ENCODE data around the gene SLC16A6.
"Not testable (repeated sequence)": the region's sequence is repeated elsewhere in the genome, so short reads cannot be mapped to it uniquely, and the experiment has no call there.

The SLC16A6 gene

DNA sequence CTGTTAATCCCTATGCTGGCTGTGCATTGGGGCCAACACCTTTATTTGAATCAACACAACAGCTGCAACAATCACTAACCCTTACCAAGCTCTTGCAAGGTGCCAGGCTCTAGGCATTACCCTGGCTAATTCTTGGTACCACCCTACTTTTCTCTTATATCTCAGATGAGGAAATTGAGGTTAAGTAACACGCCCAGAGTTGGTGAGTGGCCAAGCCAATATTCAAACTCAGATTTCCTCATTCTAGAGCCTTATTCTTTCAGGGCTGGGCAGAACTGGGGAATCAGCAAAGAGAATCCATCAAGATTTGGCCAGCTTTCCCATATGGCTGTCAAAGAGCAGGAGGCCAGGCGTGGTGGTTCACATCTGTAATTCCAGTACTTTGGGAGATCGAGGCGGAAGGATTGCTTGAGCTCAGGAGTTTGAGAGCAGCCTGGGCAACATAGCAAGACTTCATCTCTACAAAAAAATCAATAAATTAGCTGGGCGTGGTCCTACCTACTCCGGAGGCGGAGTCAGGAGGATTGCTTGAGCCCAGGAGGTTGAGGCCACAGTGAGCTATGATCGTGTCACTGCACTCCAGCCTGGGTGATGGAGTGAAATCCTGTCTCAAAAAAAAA lies 24.1 kb upstream of the SLC16A6 start:
- DNase-seq (ENCODE audit: low read depth) = no peak

DNA sequence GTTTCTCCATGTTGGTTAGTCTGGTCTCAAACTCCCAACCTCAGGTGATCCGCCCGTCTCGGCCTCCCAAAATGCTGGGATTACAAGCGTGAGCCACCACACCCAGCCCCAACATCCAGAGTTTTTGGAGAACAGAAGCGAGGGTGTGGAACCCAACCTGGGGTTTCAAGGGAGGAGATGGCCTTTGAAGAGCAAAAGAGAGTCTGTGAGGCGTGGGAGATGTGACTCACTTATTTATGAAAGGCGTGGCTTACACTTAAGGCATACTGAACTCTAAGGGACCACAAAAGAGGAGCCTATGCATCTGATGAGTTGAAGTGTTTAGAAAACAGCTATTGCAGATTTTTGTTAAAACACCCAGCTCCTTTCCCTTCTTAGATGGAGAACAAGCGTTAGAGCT lies 19.2 kb upstream of the SLC16A6 start:
- no peak for DNase-seq (ENCODE audit: low read depth)

DNA sequence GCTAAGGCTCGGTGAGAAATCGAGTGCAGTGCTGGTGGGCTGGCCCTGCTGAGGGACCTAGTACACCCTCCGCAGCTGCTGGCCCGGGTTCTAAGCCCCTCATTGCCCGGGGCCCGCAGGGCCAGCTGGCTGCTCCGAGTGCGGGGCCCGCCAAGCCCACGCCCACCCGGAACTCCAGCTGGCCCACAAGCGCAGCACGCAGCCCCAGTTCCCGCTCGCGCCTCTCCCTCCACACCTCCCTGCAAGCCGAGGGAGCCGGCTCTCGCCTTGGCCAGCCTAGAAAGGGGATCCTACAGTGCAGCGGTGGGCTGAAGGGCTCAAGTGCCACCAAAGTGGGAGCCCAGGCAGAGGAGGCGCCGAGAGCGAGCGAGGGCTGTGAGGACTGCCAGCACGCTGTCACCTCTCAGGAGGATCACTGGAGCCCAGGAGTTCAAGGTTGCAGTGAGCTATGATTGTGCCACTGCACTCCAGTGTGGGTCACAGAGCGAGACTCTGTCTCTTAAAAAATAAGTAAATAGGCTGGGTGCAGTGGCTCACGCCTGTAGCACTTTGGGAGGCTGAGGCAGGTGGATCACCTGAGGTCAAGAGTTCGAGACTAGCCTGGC lies 18.2 kb upstream of the SLC16A6 start:
- DNase-seq (ENCODE audit: low read depth) = not testable (repeated sequence)

DNA sequence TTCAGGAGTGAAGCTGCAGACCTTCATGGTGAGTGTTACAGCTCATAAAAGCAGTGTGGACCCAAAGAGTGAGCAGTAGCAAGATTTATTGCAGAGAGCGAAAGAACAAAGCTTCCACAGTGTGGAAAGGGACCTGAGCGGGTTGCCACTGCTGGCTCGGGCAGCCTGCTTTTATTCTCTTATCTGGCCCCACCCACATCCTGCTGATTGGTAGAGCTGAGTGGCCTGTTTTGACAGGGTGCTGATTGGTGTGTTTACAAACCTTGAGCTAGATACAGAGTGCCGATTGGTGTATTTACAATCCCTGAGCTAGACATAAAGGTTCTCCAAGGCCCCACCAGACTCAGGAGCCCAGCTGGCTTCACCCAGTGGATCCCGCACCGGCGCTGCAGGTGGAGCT lies 17.6 kb upstream of the SLC16A6 start:
- not testable (repeated sequence) for DNase-seq (ENCODE audit: low read depth)

DNA sequence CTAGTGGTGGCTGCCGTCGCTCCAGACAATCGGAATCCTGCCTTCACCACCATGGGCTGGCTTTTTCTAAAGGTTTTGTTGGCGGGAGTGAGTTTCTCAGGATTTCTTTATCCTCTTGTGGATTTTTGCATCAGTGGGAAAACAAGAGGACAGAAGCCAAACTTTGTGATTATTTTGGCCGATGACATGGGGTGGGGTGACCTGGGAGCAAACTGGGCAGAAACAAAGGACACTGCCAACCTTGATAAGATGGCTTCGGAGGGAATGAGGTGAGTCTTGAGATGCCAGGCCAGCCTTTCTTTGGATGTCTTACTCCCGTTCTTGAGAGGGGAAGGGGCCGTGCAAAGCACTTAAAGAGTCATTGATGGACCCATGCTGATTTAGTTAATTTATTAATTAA lies 16.5 kb upstream of the SLC16A6 start:
- no peak for DNase-seq (ENCODE audit: low read depth)

DNA sequence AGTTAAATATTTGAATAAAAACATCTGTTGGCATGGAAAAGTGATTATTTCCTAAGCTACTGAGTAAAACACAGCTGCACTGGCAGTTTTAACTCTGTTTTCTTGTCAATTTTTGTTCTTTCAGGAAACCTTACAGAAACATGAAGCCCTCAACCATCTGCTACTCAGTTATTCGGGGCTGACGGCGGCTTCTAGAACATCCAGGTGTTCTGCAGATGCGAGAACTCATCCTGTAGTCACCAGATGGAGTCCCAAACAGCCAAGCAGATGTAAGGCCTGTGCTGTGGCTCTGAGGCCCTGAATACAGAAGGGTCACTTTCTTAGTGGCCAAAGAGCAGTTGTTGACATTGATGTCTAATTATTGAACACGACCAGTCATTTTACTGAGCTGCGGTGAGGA lies 15.9 kb upstream of the SLC16A6 start:
- no peak for DNase-seq (ENCODE audit: low read depth)

DNA sequence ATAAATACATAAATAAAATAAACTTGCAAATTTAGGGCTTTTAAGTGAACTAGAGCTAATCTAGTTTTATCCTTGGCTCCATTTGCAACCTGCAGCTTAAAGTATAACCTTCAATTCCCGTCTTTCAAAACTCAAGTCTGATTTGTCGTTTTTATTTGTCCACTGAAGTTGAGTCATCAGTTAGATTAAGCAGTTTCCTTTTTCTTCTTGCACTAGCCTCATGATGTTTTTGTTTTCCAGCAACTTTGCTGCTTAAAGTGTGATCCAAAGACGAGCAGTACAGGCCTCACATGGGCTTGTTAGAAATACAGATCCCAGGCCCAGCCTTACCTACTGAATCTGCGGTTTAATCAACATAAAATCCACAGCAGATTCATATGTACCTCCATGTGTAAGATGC lies 14.2 kb upstream of the SLC16A6 start:
- no peak for DNase-seq (ENCODE audit: low read depth)

DNA sequence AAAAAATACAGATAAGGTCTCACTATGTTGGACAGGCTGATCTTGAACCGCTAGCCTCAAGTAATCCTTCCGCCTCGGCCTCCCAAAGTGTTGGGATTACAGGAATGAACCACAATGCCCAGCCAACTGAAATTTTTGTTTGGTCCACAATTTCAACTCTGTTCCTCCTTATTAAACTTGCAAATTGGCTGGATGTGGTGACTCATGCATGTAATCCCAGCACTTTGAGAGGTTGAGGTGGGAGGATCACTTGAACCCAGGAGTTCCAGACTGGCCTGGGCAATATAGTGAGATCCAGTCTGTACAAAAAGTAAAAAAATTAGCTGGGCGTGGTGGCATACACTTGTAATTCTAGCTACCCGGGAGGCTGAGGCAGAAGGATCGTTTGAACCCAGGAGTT lies 13.8 kb upstream of the SLC16A6 start:
- DNase-seq (ENCODE audit: low read depth) = no peak

DNA sequence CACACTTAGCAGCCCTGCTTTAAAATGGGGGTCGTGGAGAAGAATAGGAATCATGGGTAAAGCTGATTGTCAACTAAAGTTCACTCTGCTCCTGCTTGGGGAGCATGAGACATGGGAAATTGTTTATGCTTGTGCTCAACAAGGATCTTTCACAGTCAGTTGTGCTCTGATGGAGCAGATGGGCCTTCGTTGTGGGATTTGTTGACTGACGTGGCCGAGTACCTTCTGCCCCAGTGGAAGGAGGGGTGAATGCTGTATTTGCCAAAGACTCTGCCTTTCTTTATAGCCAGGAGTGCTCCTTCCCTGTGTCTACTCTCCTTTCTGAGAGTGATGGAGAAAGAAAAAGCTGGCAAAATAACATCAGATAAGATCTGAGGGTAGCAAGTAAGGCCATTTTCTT lies 11.7 kb upstream of the SLC16A6 start:
- DNase-seq (ENCODE audit: low read depth) = no peak

DNA sequence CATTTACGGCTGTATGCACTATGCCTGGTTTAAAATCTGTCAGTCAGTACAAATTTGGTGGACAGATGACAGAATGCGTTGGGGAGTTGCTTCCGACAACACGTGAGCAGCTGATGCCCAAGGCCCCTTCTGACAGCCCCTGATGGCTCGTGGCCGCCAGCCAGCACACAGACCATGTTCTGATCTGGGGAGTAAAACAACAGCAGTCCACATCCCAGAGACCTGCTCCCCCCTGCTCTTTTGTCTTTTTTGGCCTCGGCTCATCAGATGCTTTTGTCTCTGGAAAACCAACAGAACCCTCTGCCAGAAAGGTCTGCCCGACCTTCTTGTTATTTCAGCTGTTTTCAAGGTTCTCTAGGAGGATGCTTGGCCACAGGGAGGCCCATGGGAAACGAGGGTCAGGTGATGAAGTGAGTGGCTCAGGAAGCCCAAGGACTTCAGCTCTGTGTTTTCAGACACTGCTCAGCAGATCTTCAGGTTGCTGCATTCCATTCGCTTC lies 11.2 kb upstream of the SLC16A6 start:
- no peak for DNase-seq (ENCODE audit: low read depth)

DNA sequence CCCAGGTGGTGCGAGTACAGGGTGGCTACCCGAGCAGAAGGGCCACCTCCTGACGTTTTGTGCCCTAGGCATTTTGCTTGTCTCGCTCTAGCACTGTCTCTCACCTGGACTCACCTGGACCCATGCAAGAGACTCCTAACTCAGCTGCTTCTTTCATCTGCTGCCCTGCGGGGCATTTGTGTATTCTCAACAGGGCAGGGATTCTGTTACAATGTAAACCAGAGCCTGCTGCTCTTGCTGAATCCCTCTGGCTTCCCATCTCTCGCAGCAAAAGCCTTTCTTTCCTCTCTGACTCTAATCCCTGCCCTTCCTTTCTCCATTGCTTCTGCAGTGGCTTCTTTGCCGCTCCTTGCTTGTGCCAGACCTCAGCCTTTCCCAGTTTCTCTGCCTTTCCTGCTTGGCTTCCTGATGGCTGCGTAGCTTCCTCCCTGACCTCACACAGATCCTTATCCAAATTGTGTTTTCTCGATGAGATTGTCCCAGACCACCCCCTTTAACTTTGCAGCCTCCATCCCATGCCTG lies 10.6 kb upstream of the SLC16A6 start:
- no peak for DNase-seq (ENCODE audit: low read depth)

DNA sequence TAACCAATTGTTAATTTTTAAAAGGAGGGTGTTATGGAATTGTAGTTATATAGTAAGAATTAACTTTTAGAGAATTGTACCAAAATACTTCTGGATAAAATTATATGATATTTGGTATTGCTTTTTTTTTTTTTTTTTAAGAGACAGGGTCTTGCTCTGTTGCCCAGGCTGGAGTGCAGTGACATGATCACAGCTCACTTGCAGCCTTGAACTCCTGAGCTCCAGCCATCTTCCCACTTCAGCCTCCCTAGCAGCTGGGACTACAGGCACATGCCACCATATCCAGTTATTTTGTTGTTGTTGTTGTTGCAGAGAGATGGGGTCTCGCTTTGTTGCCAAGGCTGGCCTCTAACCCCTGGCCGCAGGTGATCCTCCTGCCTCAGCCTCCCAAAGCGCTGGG lies 8.9 kb upstream of the SLC16A6 start:
- no peak for DNase-seq (ENCODE audit: low read depth)

DNA sequence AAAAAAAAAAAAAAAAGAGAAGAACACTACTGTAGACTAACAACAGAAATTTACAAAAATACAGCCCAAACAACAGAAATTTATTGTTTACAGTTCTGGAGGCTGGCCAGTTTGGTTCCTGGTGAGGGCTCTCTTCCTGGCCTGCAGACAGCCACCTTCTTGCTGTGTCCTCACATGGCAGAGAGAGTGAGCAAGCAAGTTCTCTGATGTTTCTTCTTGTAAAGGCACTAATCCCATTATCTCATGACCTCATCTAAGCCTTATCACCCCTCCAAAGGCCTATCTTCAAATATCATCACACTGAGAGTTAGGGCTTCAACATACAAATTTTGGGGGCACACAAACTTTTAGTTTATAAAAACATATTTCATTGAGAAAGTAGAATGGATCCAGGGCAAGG lies 7.7 kb upstream of the SLC16A6 start:
- no peak for DNase-seq (ENCODE audit: low read depth)

DNA sequence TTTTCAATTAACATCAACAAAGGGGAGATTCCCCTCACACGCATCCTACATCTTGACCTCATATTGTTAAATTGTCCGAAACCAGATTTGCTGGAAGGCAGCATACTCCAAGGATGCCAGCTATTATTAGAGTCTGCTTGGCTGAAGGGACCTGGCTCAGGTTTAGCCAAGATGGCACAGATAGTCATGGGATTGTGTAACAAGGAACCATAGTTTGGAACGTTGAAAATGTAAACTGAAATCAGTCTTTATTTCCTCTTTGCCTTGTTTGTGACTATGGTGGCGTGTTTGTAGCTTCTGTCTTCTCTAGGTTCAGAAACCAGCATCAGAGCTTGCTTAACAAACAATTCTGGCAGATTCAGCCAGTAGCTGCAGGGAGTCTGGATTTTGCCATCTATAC lies 6.3 kb upstream of the SLC16A6 start:
- DNase-seq (ENCODE audit: low read depth) = peak; percentile 88

DNA sequence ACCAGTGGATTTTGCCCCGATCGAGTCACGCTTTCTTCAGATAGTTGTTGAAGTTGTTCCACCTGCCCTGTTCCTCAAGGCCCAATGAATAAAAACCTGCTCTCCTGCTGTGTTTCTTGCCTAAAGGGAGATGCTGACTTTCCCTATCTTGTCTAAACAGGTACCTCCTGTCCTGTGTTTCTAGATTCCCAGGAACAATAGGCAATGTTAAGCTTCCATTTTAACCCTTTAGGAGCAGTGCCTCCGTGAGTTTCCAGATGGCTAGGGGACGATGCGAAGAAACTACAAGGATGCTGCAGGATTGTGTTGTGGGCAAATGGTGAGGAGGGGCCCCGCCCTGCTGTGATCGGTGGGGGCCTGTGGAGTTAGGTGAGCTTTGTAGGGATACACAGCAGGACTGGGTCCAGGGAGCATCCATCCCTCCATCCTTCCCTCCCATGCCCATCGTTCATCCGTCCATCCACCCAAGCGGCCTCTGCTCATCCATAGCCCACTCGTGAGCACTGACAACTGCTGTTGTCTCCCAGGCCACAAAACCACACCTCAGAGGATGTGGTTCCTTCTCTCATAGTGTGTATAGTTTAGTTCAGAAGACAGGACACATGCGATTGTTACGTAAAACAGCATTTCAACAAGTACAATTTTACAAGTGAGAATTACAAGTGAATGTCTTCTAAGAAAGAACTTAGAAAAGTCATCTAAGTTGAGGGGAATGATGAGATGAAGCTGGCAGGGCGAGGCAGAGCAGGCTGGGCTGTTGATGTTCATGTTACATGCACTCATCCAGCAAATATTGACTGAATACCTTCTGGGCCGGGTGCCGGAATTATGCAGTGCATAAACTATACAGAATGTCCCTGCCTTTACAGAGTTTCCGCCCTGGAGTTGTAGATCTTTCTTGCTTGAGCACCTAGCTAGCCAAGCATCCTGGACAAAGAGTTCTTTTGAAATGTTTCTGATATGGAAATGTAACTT lies 5.6 kb upstream of the SLC16A6 start:
- DNase-seq (ENCODE audit: low read depth) = no peak

DNA sequence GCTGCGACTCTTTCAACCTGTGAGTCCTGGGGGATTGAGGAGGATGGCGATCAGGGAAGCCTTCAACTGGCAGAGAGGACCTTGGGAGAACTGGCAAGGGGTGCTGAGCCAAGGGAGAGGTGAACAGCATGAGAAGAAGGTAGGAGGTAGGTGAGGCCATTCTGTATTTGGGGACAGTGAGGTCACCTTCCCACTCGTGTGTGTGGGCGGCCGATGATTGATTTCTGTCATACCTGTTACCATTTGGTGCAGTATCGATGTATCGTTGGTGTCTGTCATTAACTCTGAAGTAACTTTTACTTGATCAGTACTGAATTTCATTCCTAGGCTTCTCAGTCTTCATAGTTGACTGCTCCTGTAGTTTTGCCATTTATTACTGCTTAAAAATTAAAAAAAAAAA lies 4.2 kb upstream of the SLC16A6 start:
- DNase-seq (ENCODE audit: low read depth) = no peak

DNA sequence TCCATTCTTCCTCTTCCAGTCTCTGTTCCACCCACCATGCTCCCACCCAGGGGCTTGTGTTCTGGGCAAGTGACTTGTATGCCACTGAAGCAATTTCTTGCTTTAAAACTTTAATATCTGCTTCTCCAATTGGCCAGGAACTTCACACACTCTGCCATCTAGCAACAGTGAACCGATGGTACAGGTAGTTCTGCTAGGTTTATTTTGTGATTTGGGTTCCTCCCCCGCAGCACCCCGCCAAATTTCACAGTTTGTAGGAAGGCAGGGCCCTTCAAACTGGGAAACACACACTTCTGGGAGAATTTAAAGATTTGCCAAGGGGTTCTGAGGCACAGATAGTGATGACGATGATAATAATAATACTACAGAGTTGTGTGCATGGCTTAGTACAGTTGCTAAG lies 3.7 kb upstream of the SLC16A6 start:
- no peak for DNase-seq (ENCODE audit: low read depth)

DNA sequence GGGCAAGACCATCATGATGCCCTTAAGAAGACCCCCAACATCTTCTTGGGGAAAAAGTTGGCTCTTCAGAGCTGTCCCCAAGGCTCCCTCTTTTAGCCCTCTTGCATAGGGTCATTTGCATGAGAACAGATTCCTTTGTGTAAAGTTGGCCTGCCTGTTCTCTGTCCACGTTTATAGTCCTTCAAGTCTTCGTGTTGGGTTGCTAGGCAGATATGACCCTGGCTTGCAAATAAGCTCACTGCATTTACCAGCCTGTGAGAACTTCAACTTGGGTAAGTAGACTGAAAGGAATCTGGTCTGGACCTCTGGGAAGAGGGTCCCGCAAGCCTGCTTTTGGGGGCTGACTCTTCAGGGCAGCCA lies 3.2 kb upstream of the SLC16A6 start:
- no peak for DNase-seq (ENCODE audit: low read depth)

DNA sequence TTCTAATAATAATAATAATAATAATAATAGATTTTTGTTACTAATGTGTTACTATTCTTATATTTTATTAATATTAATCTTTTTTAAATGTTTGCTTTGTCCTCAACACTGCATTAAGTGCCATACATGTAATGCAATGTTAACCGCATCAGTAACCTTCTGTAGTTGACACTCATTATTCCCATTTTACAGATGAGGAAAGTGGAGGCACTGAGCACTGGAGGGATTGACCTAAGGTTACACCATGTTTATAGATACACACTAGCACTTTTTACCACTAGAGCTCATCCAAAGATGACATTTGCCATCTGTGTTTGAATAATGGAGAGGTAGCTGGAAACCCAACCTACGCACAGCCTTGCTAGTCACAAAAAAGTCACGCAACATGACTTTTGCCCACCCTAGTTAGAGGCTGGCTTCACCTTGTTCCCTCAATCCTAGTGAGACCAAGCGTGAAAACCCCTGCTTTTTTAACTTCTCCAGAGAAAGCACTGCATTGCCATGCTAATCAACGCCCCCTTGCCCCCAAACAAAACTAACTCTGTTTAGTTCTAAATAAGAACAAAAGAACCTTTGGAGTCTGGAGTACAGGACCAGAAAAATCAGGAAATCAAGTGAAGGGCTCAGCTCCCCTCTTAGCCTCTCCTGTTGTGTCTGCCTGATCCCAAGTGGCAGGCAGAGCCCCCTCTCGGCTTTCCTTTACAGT lies 2.7 kb upstream of the SLC16A6 start:
- no peak for DNase-seq (ENCODE audit: low read depth)

DNA sequence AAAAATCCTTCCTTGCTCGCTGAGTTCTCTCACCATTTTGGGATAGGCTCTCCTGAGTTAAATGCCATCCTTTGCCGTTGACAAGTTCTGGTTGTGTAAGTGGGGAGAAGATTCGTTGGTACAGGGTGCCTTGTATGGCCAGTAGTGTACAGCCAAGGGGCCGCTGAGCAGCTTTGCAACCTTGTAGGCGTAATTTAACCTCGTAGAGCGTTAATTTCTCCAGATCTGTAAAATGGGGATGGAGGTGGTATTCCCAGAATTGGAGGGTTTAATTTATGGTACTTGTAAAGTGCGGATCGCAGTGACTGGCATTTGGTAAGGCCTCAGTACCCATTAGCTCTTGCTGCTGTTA lies 1.7 kb upstream of the SLC16A6 start:
- no peak for DNase-seq (ENCODE audit: low read depth)

DNA sequence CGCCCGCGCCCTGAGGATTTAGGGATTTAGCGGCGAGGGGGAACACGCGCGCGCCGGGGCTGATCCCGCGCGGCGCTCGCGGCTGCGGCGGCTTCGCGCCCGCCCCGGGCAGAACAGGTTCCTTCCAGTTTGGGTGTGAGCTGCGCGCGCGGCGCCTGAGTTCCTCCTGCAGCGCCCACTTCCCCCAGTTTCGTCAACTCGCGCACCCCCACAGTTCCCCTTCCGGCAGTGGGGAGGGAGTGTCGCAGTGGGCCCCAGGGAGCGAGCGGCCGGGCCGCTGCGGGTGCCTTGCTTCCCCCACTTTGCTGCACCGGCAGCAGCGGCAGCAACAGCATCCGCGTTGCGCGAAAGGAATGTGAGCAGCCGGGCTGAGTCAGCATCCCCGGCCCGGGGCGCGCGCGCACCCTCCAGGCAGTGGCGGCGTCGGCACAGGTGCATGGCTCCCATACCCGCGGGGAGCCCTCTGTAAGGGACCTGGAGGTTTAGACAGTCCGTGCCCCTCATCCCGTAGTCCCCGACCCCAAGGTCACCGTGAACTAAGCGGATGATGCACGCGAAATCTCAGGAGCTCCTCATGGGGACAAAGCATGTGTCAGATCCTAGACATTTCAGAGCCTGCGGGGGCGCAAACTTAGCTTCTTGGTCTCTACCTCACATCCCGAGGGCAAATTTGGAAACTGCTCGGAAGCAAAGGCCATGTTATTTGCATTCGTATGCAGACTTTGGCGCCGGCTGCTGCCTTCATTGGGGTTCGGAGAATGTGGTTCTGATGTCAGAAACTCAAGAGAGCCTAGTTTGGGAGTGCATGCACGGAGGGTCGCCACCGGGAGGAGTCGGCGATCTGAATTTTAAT lies 1.1 kb upstream of the SLC16A6 start:
- peak; percentile 61 for DNase-seq (ENCODE audit: low read depth)
